Activated T-cell treated with anti-CD3 and anti-CD28 coated beads for 24 hours (primary cell): ENCODE results near the gene ZBTB4.

ENCODE experiments used
- DNase-seq: peaks from one replicate; pipeline ENCODE4 v3.0.0-alpha.2; 2020; ENCODE audit warnings: low read depth

Gene ZBTB4

GRCh38 chr17:7440113-7440833, 39.2 kb downstream of the ZBTB4 start:
- DNase-seq = no peak

GRCh38 chr17:7439462-7440112, 39.8 kb downstream of the ZBTB4 start, which contains the start of gene FGF11:
Gene FGF11, plus strand, starts transcription at chr17:7439512. Its CDS starts 109 bp downstream, at chr17:7439621.
- DNase-seq = no peak

GRCh38 chr17:7438656-7439460, 40.6 kb downstream of the ZBTB4 start:
- DNase-seq = no peak

GRCh38 chr17:7437950-7438614, 41.3 kb downstream of the ZBTB4 start:
- peak; percentile 32 for DNase-seq

DNA sequence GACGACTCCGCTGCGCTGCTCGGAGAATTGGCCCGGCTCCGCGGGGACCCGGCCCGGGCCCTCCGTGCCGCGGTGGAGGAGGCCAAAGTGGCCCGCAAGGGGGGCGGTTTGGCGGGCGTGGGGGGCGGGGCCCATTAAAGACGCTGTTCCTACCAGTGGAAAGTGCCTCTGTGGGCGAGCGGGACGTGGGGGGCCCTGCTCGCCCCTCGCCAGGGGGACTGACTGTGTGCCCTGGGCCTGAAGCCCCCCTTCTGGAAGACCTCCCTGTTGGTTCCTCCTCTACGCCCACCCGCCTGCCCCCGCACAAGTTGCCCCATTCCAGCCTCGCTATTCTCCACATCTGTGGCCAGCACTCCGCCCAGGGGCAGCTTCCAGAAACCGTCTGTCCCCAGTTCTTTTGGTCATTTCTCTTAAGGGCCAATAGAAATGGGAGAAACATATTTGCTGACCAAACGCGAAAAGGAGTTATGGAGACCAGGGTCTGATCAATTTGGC, 42.0 kb downstream of the ZBTB4 start:
- no peak for DNase-seq

DNA sequence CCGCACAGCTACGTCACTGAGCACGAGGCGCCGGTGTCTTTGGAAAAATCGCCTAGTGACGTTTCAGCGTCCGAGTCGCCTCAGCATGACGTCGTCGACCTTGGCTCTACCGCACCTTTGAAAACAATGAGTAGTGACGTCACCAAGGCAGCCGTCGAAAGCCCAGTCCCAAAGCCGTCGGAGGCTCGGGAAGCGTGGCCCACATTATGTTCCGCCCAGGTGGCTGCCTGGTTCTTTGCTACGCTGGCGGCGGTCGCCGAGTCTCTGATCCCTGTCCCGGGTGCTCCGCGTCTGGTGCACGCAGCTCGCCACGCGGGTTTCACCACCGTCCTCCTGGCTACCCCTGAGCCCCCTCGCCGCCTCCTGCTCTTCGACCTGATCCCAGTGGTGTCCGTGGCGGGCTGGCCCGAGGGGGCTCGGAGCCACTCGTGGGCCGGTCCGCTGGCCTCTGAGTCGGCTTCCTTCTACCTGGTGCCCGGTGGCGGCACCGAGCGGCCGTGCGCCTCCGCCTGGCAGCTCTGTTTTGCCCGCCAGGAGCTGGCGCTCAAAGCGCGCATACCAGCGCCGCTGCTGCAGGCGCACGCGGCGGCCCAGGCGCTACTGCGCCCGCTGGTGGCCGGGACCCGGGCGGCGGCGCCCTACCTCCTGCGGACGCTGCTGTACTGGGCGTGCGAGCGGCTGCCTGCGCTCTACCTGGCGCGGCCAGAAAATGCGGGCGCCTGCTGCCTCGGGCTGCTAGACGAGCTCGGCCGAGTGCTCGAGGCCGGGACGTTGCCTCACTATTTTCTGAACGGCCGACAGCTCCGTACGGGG, 42.7 kb downstream of the ZBTB4 start:
- peak; percentile 69 for DNase-seq

GRCh38 chr17:7435676-7436555, 43.5 kb downstream of the ZBTB4 start:
- DNase-seq = peak; percentile 23

DNA sequence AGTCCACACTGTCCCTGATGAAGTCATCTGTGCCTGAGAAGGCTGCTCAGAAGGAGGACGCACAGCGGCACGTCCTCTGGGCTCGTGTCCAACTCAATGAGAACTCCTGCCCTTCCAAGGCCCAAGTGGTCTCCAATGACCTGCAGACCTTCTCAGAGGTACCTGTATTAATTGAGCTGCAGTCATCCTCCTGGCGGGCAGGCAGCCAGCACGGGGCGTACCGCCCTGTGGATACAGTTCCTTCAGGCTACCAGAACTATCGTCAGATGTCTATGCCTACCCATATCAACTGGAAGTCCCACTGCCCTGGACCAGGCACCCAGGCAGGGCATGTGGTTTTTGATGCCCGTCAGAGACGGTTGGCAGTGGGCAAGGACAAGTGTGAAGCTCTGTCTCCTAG, 47.1 kb downstream of the ZBTB4 start:
- no peak for DNase-seq

- DNase-seq = no peak
Observed at GRCh38 chr17:7431231-7431630, 48.2 kb downstream of the ZBTB4 start.

- no peak for DNase-seq
Observed at GRCh38 chr17:7429722-7430121, 49.7 kb downstream of the ZBTB4 start.

GRCh38 chr17:7428557-7428956, 50.9 kb downstream of the ZBTB4 start, which contains the start of gene SPEM3:
Gene SPEM3, plus strand, starts transcription at chr17:7428857. Its CDS starts 46 bp downstream, at chr17:7428903.
- DNase-seq = no peak

- no peak for DNase-seq
Observed at GRCh38 chr17:7427549-7427948, 51.9 kb downstream of the ZBTB4 start.

- DNase-seq = no peak
Observed at GRCh38 chr17:7426896-7427489, 52.4 kb downstream of the ZBTB4 start.

DNA sequence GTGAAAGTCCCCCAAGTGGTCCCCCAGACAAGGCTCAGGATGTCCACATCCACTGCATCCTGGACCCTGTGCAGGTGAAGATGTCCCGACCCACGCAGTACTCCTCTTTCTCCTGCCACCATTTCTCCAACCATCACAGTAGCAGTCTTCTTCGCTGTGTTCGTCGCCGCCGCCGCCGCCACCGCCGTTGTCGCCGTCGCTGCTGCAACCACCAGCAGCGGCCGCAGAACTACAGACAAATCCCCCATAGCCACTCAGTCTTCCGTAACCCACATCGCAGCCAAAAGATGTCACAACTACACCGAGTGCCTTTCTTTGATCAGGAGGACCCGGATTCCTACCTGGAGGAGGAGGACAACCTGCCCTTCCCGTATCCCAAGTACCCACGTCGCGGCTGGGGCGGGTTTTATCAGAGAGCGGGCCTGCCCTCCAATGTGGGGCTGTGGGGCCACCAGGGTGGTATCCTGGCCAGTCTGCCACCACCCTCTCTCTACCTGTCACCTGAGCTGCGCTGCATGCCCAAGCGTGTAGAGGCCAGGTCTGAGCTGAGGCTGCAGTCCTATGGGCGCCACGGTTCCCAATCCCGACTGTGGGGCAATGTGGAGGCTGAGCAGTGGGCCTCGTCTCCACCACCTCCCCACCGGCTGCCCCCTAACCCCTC, 53.1 kb downstream of the ZBTB4 start:
- DNase-seq = no peak

DNA sequence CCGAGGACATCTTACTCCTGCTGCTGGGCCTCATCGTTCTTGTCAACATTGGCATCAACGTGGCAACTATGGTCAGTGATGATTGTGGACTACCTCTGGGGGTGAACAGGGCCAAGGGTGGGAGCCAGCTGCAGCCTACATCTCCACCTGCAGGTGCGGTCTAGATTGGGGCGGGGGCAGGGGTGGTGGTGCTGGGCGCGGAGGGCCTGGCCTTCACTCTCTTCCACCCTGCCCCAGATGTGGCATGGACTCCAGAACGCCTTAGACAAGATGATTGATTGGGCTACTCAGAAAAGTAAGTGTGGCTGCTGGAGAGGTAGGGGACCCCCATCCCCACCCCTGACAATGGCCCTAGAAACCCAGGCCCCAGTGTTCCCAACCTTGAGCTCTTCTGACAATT, 53.7 kb downstream of the ZBTB4 start:
- no peak for DNase-seq

- no peak for DNase-seq
Observed at GRCh38 chr17:7425316-7425715, 54.1 kb downstream of the ZBTB4 start, which contains the start of gene SPEM2. Gene SPEM2, plus strand, starts transcription at chr17:7425616. Its CDS starts 73 bp downstream, at chr17:7425689.

DNA sequence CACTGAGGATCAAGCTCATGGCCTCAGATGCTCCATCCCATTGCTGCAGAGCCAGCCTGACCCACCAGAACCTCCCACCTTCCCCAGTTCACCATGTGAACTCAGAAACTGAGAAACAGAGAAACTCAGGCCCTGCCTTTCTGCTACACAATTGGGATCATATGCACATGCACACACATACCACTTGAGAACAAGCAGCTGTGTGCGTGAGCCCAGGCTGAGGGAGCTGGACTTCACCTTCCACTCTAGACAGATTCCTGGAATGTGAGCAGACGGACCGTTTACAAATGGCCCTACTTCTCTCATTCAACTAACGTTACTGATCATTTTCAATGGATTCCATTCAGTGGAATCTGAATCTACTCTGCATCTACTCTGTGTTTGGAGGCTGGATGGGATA, 55.8 kb downstream of the ZBTB4 start:
- no peak for DNase-seq

DNA sequence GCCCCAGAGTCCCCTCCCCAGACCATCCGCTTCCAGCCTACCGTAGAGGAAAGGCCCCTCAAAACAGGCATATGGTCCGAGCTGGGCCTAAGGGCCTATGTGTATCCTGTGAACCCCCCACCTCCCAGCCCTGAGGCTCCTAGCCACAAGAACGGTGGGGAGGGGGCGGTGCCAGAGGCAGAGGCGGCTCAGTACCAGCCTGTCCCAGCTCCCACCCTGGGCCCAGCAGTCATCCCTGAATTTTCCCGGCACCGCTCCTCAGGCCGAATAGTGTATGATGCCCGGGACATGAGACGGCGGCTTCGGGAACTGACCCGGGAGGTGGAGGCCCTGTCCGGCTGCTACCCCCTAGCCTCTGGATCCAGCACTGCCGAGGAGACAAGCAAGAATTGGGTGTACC, 58.2 kb downstream of the ZBTB4 start:
- no peak for DNase-seq
